ENCODE data around the gene LRRC42.

The LRRC42 gene, protein sequence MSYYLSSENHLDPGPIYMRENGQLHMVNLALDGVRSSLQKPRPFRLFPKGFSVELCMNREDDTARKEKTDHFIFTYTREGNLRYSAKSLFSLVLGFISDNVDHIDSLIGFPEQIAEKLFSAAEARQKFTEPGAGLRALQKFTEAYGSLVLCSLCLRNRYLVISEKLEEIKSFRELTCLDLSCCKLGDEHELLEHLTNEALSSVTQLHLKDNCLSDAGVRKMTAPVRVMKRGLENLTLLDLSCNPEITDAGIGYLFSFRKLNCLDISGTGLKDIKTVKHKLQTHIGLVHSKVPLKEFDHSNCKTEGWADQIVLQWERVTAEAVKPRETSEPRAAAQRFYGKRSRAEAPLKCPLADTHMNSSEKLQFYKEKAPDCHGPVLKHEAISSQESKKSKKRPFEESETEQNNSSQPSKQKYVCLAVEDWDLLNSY

DNA sequence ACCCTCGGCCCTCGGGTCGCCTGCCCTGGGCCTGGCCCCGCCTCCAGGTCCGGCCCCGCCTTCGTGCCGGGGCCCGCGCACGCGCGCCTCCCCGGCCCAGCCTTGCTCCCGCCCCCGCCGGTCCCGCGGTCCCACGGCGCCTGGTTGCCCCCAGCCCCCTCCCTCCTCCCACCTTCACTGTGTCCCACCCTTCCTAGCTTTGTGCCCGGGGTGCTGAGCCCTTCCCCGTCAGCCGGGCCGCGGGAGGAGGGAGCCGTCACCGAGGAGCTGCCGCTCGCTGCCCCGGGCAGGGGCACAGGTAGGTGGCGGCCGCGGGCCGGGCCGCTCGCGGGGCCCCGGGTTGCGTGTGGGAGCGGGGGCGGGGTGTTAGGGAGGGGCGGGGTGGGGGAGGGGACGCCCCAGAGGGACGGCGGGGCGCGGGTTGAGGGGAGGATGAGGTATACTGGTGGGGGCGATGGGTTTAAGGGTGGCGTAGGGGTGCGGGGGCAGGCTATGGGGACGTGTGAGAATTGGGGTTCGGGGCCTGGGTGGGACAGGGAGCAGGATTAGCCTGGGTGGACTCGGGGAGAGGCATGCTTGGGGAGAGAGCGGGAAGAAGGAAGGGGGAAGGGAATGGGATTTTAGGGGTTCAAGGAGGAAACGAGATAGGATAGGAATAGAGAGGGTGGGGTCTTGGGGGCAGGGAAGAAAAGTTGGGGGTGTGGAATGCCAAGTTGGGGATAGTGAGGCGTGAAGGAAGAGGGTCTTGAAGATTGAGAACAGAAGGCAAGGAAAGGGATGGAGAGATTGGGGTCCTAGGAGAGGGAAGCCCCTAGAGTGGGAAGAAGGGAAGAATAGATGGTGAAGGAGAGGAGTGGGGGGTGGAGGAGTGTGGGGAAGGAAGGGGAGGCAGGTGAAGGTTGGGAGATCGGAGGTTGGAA lies at the start of gene LRRC42:
LRRC42 (plus strand) TSS at position 99 of the 920 bp plus-strand sequence. CDS start 5,650 bp downstream, outside the sequence.
- DNase-seq (ENCODE audit: low spot score) = no peak

DNA sequence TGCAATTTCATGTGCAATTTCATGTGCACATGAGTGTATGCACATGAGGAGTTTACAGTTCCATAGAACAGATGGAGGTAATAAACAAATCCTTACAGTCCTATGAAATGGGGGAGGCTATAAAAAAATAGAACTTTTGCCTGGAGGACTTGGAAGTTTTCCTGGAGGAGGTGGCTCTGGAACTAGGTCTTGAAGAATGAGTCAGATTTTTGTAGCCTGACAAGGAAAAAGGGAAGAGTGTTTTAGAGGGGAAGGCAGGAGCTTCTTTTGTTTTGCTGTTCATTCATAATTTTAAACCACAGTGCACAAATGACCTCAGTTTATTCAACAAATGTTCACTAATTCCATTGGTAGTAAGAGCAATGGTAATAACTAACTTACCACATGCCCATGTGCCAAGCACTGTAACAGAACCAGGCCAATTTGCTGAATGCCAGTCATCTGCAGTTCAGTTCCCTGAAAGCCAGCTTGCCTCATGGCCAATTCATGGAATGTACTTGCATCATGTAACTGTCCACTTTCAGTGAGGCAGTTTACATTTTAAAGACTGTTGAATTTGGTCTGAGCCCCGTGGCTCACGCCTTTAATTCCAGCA lies 49.4 kb upstream of the LRRC42 start:
- no peak for DNase-seq (ENCODE audit: low spot score)

DNA sequence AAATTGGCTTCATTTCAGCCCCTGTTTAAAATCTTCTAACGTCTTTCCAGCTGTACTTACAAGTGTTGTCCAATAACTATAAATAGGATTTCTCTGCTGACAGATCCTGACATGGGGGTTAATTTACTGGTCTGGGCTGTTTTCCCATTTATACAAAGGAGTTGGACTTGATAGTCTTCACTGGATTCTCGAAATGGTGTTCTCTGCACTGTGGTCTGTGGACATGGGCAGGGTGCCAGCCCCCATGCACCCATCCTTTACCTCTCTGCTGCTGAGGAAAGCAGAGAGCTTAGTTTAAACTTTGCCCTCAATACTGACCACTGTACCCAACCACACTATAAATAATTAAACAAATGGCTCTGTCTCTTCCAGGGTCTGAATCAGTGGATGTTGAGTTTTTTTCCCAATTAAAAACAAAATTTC lies 46.9 kb upstream of the LRRC42 start:
- peak; percentile 38 for DNase-seq (ENCODE audit: low spot score)

DNA sequence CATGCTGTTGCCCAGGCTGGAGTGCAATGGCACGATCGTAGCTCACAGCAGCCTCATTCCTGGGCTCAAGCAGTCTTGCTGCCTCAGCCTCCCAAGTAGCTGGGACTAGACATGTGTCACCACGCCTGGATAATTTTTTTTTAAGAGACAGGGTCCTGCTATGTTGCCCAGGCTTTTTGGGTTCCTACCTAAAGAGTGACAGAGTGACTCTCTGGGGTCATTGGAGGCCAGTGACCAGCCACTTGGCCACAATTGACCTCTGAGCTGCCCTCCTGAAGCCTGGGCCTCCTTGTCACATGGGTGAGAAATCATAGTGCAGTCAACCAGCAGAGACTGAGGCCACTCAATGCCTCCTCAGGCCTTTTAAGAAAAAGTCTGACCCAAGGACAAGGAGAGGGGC lies 46.4 kb upstream of the LRRC42 start:
- no peak for DNase-seq (ENCODE audit: low spot score)

DNA sequence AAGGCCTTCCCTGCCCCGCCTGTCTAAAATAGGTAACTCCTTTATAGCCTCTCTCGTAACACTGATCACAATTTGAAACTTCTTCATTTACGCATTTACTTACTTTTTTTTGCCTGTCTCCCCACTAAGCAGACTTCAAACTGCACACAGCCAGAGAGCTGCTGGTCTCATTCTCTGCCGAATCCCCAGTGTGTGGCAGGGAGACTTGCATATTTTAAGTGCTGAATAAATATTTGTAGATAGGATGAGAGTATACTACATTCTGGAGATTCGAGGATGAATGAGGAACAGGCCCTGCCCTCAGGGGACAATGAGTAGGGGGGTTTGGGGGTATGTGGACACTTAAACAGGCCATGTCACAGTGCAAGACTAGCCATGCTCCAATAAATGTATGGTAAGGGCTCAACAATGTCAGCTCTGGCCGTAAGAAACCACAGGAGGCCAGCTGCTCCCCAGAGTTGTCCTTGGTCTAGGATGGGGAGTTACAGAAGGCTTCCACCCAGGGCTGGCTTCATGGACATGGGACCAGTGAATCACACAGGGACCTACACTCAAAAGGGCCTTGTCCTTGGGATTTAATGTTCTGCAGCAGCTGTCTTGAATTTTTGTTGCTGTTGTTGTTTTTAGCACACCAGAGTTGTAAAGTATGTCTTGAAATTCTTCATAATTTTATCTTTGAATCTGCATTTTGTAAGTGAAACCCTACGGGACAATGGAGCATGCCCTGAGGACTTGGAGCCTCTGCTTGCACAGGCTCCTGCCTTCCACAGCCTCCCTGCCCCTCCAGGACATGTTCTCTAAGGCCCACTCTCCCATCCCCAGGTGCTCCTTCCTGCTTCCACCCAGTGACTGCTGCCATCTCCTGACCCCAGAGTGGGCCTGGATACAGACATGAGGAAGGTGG lies 43.7 kb upstream of the LRRC42 start:
- no peak for DNase-seq (ENCODE audit: low spot score)

DNA sequence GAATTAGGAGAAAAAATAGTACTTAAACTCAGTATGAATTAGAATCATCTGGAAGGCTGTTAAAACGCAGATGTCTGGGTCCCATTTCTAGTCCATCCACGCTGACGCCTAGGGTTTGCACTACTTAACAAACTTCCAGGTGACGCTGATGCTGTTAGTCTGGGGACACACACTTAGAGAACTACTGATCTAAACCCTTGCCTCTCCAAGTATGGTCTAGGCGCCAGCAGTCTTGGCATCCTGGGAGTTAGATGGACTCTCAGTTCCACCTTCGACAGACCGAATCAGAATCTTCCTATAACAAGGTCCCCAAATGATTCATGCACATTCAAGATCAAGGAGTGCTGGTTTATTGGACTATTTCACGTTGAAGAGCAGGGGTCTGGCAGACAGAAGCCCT lies 40.6 kb upstream of the LRRC42 start:
- DNase-seq (ENCODE audit: low spot score) = no peak

DNA sequence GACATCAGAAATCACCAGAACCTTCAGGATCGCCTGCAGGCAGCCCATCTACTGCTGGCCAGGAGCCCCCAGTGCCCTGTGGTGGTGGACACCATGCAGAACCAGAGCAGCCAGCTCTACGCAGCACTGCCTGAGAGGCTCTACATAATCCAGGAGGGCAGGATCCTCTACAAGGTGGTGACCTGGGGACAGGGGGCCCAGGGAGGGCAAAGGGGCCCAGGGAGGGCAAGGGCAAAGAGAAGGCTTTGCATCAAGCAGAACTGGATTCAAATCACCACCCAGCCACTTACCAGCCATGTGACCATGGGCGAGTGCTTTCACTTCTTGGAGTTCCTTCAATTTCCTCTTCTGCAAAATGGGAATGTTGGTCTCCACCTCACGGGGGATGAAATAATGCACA lies 40.0 kb upstream of the LRRC42 start:
- no peak for DNase-seq (ENCODE audit: low spot score)

DNA sequence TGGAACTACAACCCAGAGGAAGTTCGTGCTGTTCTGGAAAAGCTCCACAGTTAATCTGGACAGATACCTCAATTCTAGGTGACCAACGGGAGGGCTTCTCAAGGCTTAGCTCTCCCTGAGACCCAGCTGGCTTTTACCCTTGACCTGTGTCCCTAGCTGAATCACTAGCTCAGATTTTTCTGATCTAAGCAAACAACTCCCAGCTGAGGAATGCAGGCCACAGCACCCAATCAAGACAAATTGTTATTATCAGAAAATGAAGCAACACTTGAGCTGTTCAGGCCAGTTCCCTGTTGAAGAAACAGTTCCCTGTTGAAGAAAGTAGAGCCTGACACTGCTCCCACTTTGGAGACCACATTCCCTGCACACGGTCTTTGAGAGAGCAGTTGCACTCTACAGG lies 36.2 kb upstream of the LRRC42 start:
- DNase-seq (ENCODE audit: low spot score) = no peak

DNA sequence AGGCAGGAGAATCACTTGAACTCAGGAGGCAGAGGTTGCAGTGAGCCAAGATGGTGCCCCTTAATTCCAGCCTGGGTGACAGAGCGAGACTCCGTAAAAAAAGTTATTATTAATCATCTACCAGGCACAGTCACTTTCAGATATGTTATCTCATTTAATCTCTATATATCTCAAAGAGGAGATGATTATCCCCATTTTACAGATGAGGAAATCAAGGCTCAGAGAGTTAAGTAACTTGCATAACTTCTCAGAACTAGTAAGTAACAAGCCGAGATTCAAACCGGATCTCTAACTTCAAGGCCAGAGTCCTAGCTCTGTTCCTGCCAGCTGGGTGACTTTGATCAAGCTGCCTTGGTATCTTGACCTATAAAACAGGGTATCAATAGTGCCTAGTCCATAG lies 34.7 kb upstream of the LRRC42 start:
- DNase-seq (ENCODE audit: low spot score) = no peak

DNA sequence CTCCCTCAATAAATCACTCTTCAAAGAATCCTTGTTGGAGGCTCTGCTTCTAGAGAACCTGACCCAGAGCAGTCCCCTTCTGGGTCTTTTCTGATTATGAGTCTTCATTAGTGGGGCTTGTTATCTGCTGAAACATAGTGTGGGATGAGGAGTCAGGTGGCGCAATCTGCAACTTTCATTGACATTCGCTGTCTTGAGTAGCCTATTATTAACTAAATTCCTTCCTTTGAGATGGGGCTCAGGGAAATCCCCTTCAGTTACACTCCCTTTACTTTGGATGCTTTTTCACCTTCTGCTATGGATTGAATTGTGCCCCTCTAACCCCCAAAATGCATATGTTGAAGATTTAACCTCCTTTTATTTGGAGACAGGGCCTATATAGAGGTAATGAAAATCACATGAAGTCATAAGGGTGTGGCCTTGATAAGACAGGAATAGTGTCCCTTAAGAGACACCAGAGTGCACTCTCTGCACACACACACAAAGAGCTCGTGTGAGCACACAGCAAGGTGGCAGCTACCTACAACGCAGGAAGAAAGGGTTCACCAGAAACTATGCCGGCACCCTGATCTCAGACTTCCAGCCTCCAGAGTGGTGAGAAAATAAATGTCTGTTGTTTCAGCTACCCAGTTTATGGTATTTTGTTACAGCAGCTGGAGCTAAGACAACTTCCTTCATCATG lies 32.7 kb upstream of the LRRC42 start:
- DNase-seq (ENCODE audit: low spot score) = no peak

DNA sequence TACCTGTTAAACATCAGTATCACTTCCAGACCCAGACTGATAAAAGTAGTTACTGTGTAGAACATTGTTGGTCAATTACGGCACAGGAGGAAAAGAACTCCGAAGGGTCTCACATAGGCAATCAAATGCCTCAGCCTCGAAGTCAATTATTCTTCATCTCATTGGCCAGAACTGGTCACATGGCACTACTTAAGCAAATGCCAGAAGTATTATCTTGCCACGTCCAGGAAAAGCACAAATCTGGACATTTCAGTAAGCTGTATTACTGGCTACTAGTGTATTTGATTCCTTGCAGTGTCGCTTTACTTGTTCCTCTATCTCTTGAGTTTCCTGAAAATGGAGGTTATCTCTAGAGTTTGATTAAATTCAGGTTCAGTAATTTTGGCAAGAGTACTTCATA lies 27.8 kb upstream of the LRRC42 start:
- no peak for DNase-seq (ENCODE audit: low spot score)

DNA sequence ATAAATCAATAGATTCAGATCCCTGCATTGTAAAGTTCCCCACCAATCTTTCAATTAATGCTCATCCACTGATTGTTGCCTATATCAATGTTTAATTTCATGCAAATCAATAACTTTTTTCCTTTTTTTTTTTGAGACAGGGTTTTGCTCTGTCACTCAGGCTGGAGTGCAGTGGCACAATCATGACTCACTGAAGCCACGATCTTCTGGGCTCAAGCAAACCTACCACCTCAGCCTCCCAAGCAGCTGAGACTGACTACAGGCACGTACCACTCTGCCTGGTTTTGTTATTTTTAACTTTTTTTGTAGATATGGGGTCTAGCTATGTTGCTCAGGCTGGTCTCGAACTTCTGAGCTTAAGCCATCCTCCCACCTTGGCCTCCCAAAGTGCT lies 26.5 kb upstream of the LRRC42 start:
- DNase-seq (ENCODE audit: low spot score) = no peak

DNA sequence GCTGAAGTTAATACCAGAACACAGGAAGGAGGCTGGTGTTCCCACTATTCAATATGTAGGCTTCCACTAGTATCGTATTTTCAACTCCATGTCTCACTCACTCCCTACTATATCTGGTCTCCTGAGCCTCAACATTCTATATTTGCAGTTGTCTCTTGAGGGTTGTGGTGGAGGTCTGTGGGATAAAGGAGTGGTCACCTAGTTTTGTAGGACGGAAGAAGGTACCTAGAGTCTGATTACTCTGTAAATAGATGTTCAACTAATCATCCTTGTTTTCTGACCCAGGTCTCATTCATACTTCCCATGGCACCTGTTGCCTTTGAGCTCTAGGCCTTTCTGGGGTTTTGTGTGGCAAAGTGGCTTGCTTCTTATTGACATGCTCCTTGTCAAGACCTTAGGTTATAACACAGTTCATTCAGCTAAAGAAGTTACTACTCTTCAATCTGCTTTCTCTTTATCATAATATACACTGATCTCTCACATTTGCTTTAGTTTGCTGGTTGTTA lies 18.7 kb upstream of the LRRC42 start:
- DNase-seq (ENCODE audit: low spot score) = no peak

DNA sequence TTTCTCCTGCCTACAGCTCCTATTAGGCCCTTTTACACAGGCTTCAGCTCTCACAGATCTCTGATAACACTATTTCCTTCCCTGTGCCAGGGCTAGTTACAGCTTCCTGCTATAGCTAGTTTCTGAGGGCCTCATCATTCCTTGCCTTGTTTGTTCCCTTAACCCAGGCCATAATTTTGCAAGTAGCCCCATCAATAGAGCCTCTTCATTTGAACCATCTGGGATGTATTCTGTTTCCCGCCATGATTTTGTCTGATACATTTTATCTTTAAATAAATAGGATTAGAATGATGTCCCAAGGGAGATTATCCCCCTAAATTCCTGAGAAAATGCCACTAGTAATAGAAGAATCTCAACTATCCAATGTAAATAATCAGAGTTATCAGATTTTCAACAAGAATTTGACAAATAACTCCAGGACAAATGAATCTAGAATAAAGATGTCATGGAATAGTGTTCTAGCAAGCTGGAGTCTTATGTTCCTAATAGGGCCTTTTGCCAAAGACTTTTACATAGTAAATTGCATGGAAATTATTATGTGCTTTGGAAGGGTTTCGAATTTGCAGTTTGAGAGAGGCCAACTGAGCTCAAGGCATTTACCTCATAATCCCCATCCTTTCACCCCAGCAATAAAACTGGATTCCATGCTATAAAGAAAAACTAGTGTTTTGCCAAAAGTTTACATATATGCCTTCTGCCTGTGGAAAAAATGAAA lies 16.7 kb upstream of the LRRC42 start:
- no peak for DNase-seq (ENCODE audit: low spot score)

DNA sequence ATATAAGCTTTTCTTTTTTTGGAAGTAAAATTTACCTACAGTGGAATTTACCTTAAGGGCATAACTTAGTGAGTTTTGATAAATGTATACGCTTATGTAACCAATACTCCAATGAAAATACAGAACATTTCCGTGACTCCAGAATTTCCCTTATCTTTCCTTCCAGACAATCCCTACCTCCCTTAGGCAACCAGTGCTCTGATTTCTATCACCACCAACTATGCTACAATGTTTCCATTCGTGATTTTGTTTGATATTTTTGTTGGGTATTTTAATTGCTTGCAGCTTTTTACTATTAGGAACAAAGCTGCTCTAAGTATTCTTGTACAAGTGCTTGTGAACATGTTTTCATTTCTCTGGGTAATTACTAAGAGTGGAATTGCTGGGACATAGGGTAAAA lies 15.2 kb upstream of the LRRC42 start:
- no peak for DNase-seq (ENCODE audit: low spot score)

DNA sequence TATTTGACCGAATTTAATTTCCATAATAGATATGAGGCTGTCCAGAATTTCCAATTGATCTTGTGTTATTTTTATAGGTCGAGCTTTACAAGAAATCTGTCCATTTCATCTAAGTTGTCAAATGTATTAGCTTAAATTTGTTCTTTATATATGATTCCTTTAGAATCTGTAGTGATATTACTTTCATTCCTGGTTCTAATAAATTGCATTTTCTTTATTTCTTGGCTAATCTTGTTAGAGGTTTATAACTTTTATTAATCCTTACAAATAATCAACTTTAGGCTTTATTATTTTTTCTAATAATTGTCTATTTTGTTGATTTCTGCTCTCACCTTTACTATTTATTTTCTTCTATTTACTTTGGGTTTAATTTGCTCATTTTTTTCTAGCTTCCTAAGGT lies 14.6 kb upstream of the LRRC42 start:
- DNase-seq (ENCODE audit: low spot score) = no peak

DNA sequence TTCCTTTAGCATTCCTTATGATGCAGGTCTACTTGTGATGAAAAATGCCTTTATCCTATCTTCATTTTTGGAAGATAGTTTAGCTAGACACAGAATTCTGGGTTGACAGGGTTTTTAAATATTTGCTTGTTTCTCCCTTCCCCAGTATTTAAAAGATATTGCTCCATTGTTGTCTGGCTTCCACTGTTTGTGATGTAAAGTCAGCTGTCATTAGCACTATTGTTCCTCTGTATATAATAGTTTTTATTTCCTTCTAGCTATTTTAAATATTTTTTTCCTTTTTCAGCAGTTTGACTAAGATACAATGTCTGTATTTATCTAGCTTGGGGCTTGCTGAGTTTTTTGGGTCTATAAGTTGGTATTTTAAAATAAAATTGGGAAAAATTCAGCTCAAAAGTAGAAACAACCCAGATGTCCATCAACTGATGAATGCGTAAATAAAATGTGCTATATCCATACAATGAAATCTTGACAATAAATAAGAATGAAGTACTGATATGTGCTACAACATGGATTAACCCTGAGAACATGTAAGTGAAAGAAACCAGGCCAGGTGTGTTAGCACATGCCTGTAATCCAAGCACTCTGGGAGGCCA lies 11.9 kb upstream of the LRRC42 start:
- DNase-seq (ENCODE audit: low spot score) = no peak

DNA sequence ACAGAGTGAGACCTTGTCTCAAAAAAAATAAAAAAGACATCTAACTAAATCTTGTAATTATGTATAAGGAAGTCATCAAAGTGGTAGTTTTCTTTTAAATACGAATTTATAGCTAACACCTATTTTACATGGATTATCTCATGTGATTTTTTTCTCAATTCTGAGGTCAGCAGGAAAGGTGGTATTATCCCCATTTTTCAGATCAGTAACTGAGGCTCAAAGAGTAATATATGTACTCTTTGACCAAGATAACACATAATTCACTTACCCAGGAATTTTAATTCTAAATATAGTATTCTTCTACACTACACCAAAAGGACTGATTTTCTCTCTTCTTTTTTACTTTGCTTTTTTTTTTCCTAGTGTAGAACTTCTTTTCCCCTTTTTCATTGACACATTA lies 9.7 kb upstream of the LRRC42 start:
- no peak for DNase-seq (ENCODE audit: low spot score)

DNA sequence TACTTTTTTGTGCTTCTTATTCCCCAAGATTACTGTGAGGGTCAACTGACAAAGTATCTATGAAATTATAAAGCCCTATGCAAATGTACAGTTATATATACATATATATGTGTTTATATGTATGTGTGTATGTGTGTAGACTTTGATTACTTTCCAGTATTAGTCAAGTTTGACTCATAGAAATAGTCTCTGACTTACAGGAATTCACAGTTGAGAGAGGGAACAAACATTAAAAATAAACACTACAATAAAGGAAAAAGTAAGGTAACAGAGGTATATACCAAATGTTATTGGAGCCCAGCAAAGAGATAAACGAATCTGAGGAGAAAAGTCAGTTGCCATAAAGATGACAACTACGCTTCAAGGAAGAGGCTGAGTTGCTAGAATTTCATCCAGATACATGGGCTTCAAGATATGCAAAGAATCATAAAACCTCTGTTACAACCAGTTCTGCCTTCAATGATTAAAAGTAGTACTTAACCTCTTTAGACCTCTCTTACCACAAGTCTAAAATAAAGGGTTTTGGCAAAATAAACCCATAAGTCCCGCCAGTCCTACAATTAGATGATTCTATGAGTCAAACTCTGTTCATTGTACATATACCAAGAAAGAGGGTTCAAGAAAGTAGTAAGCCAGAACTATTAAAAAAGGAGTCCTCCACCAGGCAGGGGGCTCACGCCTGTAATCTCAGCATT lies 7.9 kb upstream of the LRRC42 start:
- DNase-seq (ENCODE audit: low spot score) = no peak

Measured in Ammon's horn (tissue), 1 donor.